B cell (primary cell): Measurements from ENCODE around the gene LMBRD1. TPM values are rescaled to one million over a fixed set of nuclear protein-coding genes. Genes with fewer than 3 reads are reported as not detected.
"Not testable (repeated sequence)": the region's sequence is repeated elsewhere in the genome, so short reads cannot be mapped to it uniquely, and the experiment has no call there.

Experiments used
- ATAC-seq: fragments of 200-7000 bp; cut with Tn5 transposase; one replicate; pipeline ENCODE4 v1.10.0; 2021; ENCODE audit warnings: low read depth, mild to moderate bottlenecking, moderate number of reproducible peaks, moderate library complexity
- CTCF ChIA-PET: fragments of 350-600 bp; sonication (Branson Sonifier 250); formaldehyde crosslinking; loops from one replicate; lab custom pipeline; 2021; ENCODE audit warnings: antibody characterized with exemption, inconsistent platforms; lab: Charles Lee
- POLR2A ChIA-PET: fragments of 350-600 bp; sonication (Branson Sonifier 250); formaldehyde crosslinking; loops from one replicate; lab custom pipeline; 2021; ENCODE audit warnings: antibody characterized with exemption; lab: Charles Lee
- DNase-seq: peaks from one replicate; pipeline ENCODE4 v3.0.0; 2013
- H2AFZ ChIP-seq: 2 replicates; pipeline ENCODE4 v1.6.1; 2012; ENCODE audit warnings: mild to moderate bottlenecking, low read depth, low read length; ENCODE audit not compliant: insufficient read depth, poor library complexity, severe bottlenecking
- H3K27ac ChIP-seq, 2 donors: 1 replicate in 1 of 2; 2 replicates in 1 of 2; pipeline ENCODE4 v1.5.1; 2012 to 2013; ENCODE audit warnings: low read length in 2 of 2, mild to moderate bottlenecking in 2 of 2, moderate library complexity in 1 of 2
- H3K27me3 ChIP-seq, 4 experiments: fragments of 200-600 bp in 1 of 4; sonication (generic) in 1 of 4; replicated peaks in 1 of 4; 1 replicate in 2 of 4; 2 replicates in 2 of 4; pipeline versions ENCODE4 v1.6.1 to v1.7.0; 2013 to 2016; ENCODE audit warnings: low read length in 3 of 4, mild to moderate bottlenecking in 2 of 4, mixed read lengths in 1 of 4, moderate library complexity in 1 of 4; ENCODE audit not compliant: insufficient read depth in 4 of 4, control insufficient read depth in 3 of 4; ENCODE audit errors: control extremely low read depth in 1 of 4
- H3K36me3 ChIP-seq, 2 experiments: replicated peaks in 1 of 2; 1 replicate in 1 of 2; 2 replicates in 1 of 2; pipeline versions ENCODE4 v1.6.1 to v1.7.1; 2013; ENCODE audit warnings: low read length in 1 of 2; ENCODE audit not compliant: insufficient read depth in 2 of 2, control insufficient read depth in 1 of 2; ENCODE audit errors: control extremely low read depth in 1 of 2, extremely low read depth in 1 of 2
- H3K4me1 ChIP-seq, 2 donors: fragments of 200-600 bp in 1 of 2; sonication (generic) in 1 of 2; 1 replicate in 1 of 2; 2 replicates in 1 of 2; pipeline versions ENCODE4 v1.5.1 to v1.6.1; 2013 to 2017; ENCODE audit warnings: low read length in 2 of 2; ENCODE audit not compliant: control insufficient read depth in 2 of 2, insufficient read depth in 2 of 2
- H3K4me2 ChIP-seq: replicated peaks from 2 replicates; pipeline ENCODE3; 2012; ENCODE audit warnings: mild to moderate bottlenecking, low read depth, low read length; ENCODE audit not compliant: poor library complexity, severe bottlenecking
- H3K4me3 ChIP-seq, 5 experiments: fragments of 200-600 bp in 1 of 5; sonication (generic) in 1 of 5; 1 replicate in 3 of 5; 2 replicates in 2 of 5; pipeline versions ENCODE4 v1.5.1 to v1.7.0; 2011 to 2016; ENCODE audit warnings: low read length in 4 of 5, mild to moderate bottlenecking in 4 of 5, low read depth in 2 of 5, control low read depth in 1 of 5, moderate library complexity in 1 of 5; ENCODE audit not compliant: insufficient read depth in 1 of 5; ENCODE audit errors: control extremely low read depth in 1 of 5, extremely low read depth in 1 of 5
- H3K79me2 ChIP-seq: fragments of 200-600 bp; sonication (generic); one replicate; pipeline ENCODE4 v1.6.0; 2016; ENCODE audit warnings: low read length; ENCODE audit not compliant: control insufficient read depth, insufficient read depth
- H3K9ac ChIP-seq: fragments of 200-600 bp; sonication (generic); 2 replicates; pipeline ENCODE4 v1.6.1; 2017; ENCODE audit warnings: mild to moderate bottlenecking, low read length, moderate library complexity
- H3K9me3 ChIP-seq, 3 donors: one replicate each; pipeline versions ENCODE4 v1.6.1 to v1.7.1; 2013; ENCODE audit warnings: low read length in 2 of 3; ENCODE audit not compliant: control insufficient read depth in 2 of 3, insufficient read depth in 1 of 3; ENCODE audit errors: control extremely low read depth in 1 of 3
- H4K20me1 ChIP-seq: 2 replicates; pipeline ENCODE4 v1.6.0; 2012; ENCODE audit warnings: mild to moderate bottlenecking, low read length; ENCODE audit not compliant: insufficient read depth, control insufficient read depth, poor library complexity, severe bottlenecking
- H3K27ac Mint-ChIP-seq: one replicate; pipeline ENCODE4 v1.8.0; 2021; ENCODE audit warnings: mixed read lengths
- H3K27me3 Mint-ChIP-seq: one replicate; pipeline ENCODE4 v1.8.0; 2021; ENCODE audit warnings: mixed read lengths
- H3K4me1 Mint-ChIP-seq: one replicate; pipeline ENCODE4 v1.8.0; 2021; ENCODE audit warnings: mixed read lengths
- H3K4me3 Mint-ChIP-seq: one replicate; pipeline ENCODE4 v1.8.0; 2021; ENCODE audit warnings: mixed read lengths
- H3K9me3 Mint-ChIP-seq: one replicate; pipeline ENCODE4 v1.8.0; 2022; ENCODE audit warnings: mixed read lengths; ENCODE audit not compliant: insufficient read depth
- EZH2 ChIP-seq: IDR thresholded peaks from 2 replicates; pipeline ENCODE4 v1.6.1; 2012; ENCODE audit warnings: borderline replicate concordance, low read depth, mild to moderate bottlenecking, moderate library complexity, low read length; ENCODE audit not compliant: insufficient read depth, poor library complexity, severe bottlenecking
- WGBS: methylation state at CpG from one replicate; pipeline ENCODE4 v1.1.5; 2013; ENCODE audit warnings: missing lambda C conversion rate; ENCODE audit not compliant: insufficient coverage; 5-methylcytosine and 5-hydroxymethylcytosine counted together
- intact Hi-C: fragments of 100-400 bp; cut with micrococcal nuclease; formaldehyde crosslinking; loops from one replicate; pipeline ENCODE4 v1.10.0; 2022
- polyA plus RNA-seq: library from polyadenylated mRNA; depleted of rRNA; stranded (reverse); fragments of >200 nt; gene quantifications from 2 replicates; pipeline ENCODE4 v1.2.3, GENCODE V29; 2012
- total RNA-seq, 2 donors: library from RNA; stranded (reverse); fragments of 120-200 nt in 1 of 2; gene quantifications; 1 replicate in 1 of 2; 2 replicates in 1 of 2; pipeline versions ENCODE4 v1.2.3 to v1.2.4, GENCODE V29; 2013 to 2022
- TF ChIP-seq, protein P1 (sequence below): fragments of 200-600 bp; IDR thresholded peaks from one replicate; pipeline ENCODE4 v1.8.0; 2022; ENCODE audit warnings: antibody characterized with exemption, mild to moderate bottlenecking

Gene LMBRD1
- total and polyA plus RNA-seq, 2 donors (not counting 1 experiment from before 2014, with no cell fraction given), result 33.7 to 99.0 TPM

GRCh38 chr6:69789578-69789977, 7.2 kb downstream of the LMBRD1 start:
- H3K9me3 Mint-ChIP-seq, result no peaks in the 10 kb centered on the region
- no peaks in the 10 kb centered on the region for H3K27me3 Mint-ChIP-seq
- peak overlapping the region; percentile 45 for H3K4me2 ChIP-seq
- H3K4me1 ChIP-seq, result peaks cover 68 to 80% of the 10 kb centered on the region in 2 donors
- CTCF ChIA-PET, result interaction anchor here (0.6 to 2.4 kb wide), 6 partner anchors 9 to 318 kb away, joined by 3 to 8 read pairs (median 5); no protein-coding TSS in a partner anchor
- H3K4me1 Mint-ChIP-seq, result peaks cover 70% of the 10 kb centered on the region
- peak overlapping the region in 1 of 5 experiments; percentile 6 for H3K4me3 ChIP-seq
- intact Hi-C loops, result no loop called here
- peaks cover 4 to 26% of the 10 kb centered on the region in 2 experiments for H3K36me3 ChIP-seq
- H3K9ac ChIP-seq, result no peak overlapping the region
- peak; percentile 56 for DNase-seq
- WGBS, result no CpG with 5 or more reads among the region's 1 CpG
- POLR2A ChIA-PET, result no interaction called here
- ATAC-seq, result peak; percentile 77
- no peaks in the 10 kb centered on the region for H3K9me3 ChIP-seq
- peak overlapping the region; percentile 11 to 25 for H3K27ac ChIP-seq
- peak overlapping the region; percentile 81 for H3K27ac Mint-ChIP-seq
- peak overlapping the region; percentile 72 for H3K4me3 Mint-ChIP-seq
- H3K79me2 ChIP-seq, result peaks cover 99% of the 10 kb centered on the region
- H2AFZ ChIP-seq, result no peak overlapping the region
- TF ChIP-seq, protein P1, sequence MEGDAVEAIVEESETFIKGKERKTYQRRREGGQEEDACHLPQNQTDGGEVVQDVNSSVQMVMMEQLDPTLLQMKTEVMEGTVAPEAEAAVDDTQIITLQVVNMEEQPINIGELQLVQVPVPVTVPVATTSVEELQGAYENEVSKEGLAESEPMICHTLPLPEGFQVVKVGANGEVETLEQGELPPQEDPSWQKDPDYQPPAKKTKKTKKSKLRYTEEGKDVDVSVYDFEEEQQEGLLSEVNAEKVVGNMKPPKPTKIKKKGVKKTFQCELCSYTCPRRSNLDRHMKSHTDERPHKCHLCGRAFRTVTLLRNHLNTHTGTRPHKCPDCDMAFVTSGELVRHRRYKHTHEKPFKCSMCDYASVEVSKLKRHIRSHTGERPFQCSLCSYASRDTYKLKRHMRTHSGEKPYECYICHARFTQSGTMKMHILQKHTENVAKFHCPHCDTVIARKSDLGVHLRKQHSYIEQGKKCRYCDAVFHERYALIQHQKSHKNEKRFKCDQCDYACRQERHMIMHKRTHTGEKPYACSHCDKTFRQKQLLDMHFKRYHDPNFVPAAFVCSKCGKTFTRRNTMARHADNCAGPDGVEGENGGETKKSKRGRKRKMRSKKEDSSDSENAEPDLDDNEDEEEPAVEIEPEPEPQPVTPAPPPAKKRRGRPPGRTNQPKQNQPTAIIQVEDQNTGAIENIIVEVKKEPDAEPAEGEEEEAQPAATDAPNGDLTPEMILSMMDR, result no peak
- TF ChIP-seq EZH2, result no peak
- no peaks in the 10 kb centered on the region for H3K27me3 ChIP-seq
- peaks cover 65% of the 10 kb centered on the region for H4K20me1 ChIP-seq

GRCh38 chr6:69787436-69787835, 9.4 kb downstream of the LMBRD1 start:
- H3K4me3 Mint-ChIP-seq, H3K27me3 ChIP-seq, H3K9me3 Mint-ChIP-seq, H3K27me3 Mint-ChIP-seq, ATAC-seq, DNase-seq, H2AFZ ChIP-seq, H3K9ac ChIP-seq, POLR2A ChIA-PET, H3K4me2 ChIP-seq, H3K4me3 ChIP-seq, H3K27ac ChIP-seq, intact Hi-C loops, H3K27ac Mint-ChIP-seq, H3K9me3 ChIP-seq, CTCF ChIA-PET: not testable (repeated sequence)
- Histone ChIP-seq H3K36me3 (peaks cover 4 to 42% of the 10 kb centered on the region in 2 experiments), H4K20me1 (peaks cover 59% of the 10 kb centered on the region), H3K4me1 (peaks cover 59 to 72% of the 10 kb centered on the region in 2 donors), H3K79me2 (peaks cover 99% of the 10 kb centered on the region)
- no CpG with 5 or more reads among the region's 5 CpGs for WGBS
- peaks cover 64% of the 10 kb centered on the region for H3K4me1 Mint-ChIP-seq
